Measurements from ENCODE around the gene SLX4IP.
A peak's percentile ranks its signal among the peaks of the same experiment; 100 is the strongest.

SLX4IP gene

GRCh38 chr20:10428008-10428407 is 7.1 kb upstream of the SLX4IP start:
- no peak for DNase-seq (ENCODE audit: low read depth in 2 of 2, low spot score in 1 of 2)

GRCh38 chr20:10429443-10429981 is 5.6 kb upstream of the SLX4IP start:
- no peak for DNase-seq (ENCODE audit: low read depth in 2 of 2, low spot score in 1 of 2)

GRCh38 chr20:10430000-10430466 is 5.1 kb upstream of the SLX4IP start:
- DNase-seq (ENCODE audit: low read depth in 2 of 2, low spot score in 1 of 2), result no peak

GRCh38 chr20:10430704-10431103 is 4.4 kb upstream of the SLX4IP start:
- no peak for DNase-seq (ENCODE audit: low read depth in 2 of 2, low spot score in 1 of 2)

- DNase-seq (ENCODE audit: low read depth in 2 of 2, low spot score in 1 of 2), result no peak
Measured at GRCh38 chr20:10432079-10432478, 3.0 kb upstream of the SLX4IP start.

DNA sequence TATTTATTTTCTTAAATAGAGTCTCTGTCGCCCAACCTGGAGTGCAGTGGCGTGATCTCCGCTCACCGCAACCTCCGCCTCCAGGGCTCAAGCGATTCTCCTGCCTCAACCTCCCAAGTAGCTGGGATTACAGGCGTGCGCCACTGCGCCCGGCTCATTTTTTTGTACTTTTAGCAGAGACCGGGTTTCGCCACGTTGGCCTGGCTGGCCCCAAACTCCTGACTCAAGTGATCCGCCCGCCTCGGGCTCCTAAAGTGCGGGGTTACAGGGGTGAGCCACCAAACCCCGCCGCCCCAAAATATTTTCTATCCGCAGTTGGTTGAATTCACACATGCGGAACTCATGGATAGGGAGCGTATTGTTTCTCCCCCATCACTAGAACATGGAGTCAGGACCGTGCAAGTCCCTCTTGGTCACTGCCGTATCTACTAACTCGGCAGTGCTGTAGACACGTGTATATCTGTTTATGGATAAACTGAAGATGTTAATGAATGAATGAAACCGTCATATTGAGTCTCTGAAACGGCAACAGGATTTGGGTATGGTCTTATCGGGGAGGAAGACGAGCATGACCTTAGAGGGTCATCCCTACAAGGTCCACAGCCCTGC is 2.0 kb upstream of the SLX4IP start:
- DNase-seq (ENCODE audit: low read depth in 2 of 2, low spot score in 1 of 2), result no peak

DNA sequence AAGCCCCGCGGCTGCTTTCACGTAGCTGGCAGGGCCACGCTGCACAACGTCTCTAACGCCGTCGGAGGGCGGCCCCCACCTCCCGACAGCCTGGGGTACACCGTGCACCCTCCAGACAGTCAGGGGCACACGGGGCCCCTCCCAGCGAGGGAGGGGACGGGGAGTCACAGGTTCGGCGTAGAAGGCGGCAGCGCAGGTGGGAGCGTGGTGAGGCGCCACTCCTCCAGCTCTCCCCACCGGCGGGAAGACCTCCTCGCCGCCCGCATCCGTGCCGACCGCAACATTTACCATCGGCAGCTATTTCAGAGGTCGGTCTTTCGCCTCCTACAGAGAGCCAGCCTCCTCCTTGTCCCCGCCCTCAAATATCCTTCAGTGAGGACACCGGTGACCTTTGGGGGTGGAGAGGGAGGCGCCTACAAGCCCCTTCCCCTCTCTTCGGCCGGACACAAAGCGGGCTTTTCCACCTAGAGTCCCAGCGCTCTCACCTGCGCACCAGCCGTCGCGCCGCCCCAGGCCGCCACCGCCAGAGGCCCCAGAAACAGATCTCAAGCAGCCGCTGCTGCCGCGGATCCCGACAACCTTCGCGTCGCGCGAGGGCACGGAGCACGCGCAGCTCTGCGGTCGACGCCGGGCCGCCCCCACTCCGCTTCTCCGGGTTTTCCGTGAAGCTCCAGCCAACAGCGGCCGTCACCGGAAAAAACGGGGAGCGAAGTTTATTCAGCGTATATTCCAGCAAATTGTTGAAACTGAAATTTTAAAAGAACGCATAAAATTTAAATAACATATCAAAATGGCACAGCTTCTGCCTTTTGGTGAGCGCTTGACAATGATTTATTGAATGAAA is 1.3 kb upstream of the SLX4IP start, which contains the start of gene MKKS:
Gene MKKS (minus strand): TSS at position 600 of the 844 bp plus-strand sequence. CDS start 20,708 bp downstream, outside the sequence.
- peak; percentile 60 to 69 for DNase-seq (ENCODE audit: low read depth in 2 of 2, low spot score in 1 of 2)

DNA sequence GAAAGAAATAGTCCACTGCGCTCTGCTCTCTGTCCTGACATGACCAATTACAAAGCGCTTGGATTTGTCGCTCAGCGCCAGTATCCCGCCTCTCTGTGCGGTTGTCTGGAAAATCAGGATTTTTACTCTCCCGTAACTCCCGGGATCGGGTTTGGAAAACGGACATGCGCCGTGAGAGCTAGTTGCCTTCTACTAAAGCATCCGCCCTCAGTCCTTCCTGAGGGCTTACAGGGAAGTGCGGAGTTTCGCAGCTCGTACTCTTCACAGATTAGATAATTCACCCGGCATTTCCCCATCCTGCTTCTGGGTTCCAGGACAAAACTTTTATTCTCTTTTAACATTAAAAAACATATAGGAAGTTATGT is 656 bp upstream of the SLX4IP start:
- DNase-seq (ENCODE audit: low read depth in 2 of 2, low spot score in 1 of 2), result peak; percentile 36 to 47

DNA sequence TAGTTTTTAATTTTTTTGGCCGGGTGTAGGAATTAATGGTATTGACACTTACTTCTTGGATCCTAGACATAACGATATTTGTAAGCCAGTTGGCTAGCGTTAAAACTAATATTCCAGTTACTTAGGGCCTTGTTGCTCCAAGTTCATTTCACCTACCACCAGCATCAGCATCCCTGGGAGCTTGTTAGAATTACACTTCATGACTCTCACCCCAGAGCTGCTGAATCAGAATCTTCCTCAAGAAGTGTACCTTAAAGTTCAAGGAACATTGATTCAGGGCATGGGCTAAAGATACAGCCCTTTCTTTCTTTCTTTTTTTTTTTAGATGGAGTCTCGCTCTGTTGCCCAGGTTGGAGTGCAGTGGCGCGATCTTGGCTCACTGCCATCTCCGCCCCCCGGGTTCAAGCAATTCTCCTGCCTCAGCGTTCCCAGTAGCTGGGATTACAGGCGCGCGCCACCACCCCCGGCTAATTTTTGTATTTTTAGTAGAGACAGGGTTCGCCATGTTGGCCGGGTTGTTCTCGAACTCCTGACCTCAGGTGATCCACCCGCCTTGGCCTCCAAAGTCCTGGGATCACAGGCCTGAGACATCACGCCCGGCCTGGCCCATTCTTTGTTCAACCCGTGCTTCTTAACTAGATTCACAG is 1.1 kb downstream of the SLX4IP start:
- no peak for DNase-seq (ENCODE audit: low read depth in 2 of 2, low spot score in 1 of 2)

DNA sequence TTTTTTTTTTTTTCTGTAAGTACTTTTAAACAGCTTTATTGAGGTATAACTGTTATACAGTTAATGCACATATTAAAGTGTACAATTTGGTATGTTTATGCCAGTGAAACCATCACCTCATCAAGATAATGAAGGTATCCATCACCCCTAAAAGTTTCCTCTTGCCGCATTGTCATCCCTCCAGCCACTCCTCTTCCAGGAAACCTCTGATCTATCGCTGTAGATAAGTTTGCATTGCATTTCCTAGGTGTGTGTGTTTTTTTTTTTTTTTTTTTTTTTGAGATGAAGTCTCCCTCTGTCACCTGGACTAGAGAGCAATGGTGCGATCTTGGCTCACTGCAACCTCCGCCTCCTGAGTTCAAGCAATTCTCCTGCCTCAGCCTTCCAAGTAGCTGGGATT is 3.1 kb downstream of the SLX4IP start:
- no peak for DNase-seq (ENCODE audit: low read depth in 2 of 2, low spot score in 1 of 2)

DNA sequence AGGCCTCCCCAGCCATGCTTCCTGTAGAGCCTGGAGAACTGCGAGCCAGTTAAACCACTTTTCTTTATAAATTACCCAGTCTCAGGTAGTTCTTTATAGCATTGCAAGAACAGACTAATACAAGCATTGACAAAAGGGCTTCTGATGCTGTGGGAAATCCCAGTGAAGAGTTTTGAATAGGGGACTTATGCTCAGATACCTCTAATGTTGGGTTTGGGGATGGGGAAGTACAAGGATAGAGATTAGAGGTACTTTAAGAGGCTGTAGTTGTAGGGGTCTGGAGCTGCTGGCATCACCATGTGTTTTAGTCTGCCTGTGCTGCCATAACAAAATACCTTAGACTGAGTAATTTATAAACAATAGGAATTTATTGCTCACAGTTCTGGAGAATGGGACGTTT is 8.8 kb downstream of the SLX4IP start:
- DNase-seq (ENCODE audit: low read depth in 2 of 2, low spot score in 1 of 2), result no peak

GRCh38 chr20:10445758-10446157 is 10.7 kb downstream of the SLX4IP start:
- DNase-seq (ENCODE audit: low read depth in 2 of 2, low spot score in 1 of 2), result no peak

DNA sequence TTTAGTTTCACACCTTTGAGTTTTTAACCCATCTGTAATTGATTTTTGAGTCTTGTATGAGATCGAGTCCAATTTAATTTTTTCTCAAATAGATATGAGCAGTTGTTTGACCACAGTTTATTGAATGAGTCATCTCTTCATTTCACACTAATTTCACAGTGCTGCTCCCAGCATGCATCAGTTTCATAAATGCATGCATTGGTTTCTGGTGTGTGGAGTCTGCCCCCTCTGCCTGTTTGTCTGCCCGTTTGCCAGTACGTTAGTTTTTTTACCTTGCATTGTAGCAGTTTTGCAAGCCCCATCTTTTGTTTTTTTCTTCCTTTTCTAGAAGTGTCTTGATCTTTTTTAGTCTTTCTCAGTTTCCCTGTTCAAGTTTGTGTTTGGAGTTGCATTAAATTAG is 11.9 kb downstream of the SLX4IP start:
- no peak for DNase-seq (ENCODE audit: low read depth in 2 of 2, low spot score in 1 of 2)

DNA sequence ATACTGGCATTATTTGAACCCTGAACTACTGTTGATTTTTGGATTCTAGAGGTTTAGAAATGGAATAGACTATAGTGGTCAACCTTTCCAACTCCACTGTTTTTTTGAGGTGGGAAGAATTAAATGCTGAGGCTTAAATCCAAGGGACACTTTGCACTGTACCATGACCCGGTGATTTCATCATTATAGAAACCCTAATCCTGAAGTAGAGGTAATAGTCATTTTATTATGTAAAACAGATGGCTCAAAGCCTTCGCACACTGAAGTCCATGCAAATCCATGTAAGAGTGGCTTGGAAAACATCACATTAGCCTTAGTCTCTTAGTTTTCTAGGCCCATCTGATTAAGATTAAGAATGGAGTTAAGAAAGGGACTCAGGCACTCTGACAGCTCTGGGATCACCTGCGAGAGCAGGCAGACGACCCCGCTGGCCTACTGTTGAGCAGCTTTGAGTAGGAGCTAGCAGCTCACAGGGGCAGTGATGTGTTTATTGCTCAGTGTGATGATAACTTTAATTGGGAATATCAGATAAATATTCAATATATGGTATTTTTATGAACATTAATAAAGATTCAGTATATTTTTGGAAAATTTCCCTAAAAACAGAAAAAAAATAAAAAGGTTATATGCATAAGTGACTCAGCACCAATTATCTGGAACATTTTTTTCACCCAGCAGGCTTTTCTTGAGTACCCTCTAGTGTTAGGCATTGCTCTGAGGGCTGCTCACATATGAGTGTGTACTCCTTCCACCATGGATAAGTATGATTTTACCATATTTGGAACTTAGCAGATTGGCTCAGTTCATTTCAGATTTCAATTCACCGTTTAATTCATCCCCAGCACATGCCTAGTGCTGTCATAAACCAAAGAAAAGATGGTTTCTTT is 13.4 kb downstream of the SLX4IP start:
- no peak for DNase-seq (ENCODE audit: low read depth in 2 of 2, low spot score in 1 of 2)

- DNase-seq (ENCODE audit: low read depth in 2 of 2, low spot score in 1 of 2), result no peak
Measured at GRCh38 chr20:10449270-10449669, 14.2 kb downstream of the SLX4IP start.

DNA sequence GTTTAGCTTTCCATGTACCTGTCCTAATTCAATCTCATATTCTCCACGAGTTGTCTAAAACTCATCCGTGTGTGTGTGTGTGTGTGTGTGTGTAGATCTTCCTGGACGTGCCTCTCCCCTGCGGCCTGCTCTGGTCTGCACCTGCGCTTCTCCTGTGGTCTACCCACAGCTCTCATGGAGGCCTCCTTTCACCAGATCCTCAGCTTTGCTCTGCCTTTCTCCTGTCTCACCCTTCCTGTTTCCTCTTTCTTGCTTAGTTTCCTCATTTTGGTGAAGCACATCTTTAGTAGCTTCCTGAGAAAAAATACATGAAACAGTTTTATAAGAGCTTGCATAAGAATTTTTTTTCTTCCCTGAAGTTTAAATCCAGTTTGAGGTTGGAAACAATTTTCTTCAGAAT is 18.1 kb downstream of the SLX4IP start:
- DNase-seq (ENCODE audit: low read depth in 2 of 2, low spot score in 1 of 2), result no peak

DNA sequence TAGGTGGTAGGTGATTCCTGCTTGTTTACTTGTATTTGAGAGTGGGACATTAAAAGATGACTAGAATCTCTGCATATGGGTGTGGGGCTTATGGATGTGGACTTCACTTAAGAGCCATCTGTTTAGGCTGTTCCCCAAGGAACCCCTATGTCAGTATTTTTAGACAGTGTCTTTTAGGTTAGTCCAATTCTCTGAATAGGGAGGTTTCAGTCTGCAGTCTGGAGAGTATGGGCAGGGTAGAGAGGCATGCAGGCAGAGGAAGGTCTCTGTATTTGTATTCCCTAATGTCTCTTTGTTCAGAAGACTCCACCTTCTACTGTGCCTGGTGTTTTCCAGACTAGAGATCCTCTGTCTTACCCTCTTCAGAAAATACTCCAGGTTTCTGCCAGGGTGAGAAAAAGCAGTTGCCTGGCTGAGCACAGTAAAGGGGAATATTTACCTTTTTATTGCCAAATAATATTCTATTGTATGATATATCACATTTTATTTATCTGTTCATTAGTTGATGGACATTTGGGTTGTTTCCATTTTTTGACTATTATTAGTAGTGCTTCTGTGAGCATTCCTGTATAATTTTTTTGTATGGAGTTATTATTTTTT is 19.1 kb downstream of the SLX4IP start:
- no peak for DNase-seq (ENCODE audit: low read depth in 2 of 2, low spot score in 1 of 2)

DNA sequence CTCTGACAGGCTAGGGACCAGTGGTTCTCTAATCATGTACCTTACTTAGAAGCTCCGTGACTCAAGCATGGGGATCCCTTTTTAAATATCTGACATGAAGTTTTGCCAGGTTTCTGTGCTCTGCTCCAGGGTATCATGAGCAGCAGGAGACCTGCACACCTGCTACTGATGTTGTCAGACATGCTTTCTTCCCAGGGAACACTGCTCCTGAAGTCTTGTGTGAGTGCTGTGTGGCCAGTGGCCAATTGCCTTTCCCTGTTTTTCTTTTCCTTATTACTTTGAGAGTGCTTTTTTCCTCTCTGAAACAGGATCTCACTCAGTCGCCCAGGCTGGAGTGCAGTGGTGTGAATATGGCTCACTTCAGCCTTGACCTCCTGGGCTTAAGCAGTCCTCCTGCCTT is 26.4 kb downstream of the SLX4IP start:
- no peak for DNase-seq (ENCODE audit: low read depth in 2 of 2, low spot score in 1 of 2)

- no peak for DNase-seq (ENCODE audit: low read depth in 2 of 2, low spot score in 1 of 2)
Measured at GRCh38 chr20:10462516-10462915, 27.4 kb downstream of the SLX4IP start.

DNA sequence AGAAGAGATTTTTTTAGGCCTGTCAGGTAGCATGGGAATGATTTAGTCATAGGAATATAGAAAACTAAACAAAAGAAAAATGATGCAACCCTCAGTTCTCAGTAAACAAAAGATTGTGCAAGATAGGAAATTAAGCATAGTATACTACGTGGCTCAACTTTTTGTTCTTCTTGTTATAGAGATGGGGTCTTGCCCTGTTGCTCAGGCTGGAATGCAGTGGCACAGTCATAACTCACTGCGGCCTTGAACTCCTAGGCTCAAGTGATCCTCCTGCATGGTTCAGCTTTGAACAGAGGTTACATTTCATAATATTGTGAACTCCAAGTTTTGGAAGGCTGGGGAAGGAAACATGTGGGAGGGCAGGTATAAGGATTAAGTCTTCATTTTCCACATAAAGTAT is 28.5 kb downstream of the SLX4IP start:
- DNase-seq (ENCODE audit: low read depth in 2 of 2, low spot score in 1 of 2), result no peak
